Measurements from ENCODE around the gene POC1A. TPM values are rescaled to one million over a fixed set of nuclear protein-coding genes. Genes with fewer than 3 reads are reported as not detected.
A peak's percentile ranks its signal among the peaks of the same experiment; 100 is the strongest.

The POC1A gene
- total and polyA plus RNA-seq, 10 of the 15 experiments (the other 5 are each of a cell fraction or from before 2014, with no cell fraction given) = 8.5 to 49.8 (median 23.5) TPM

- ChIA-PET POLR2A (interaction anchor here (1.1 to 1.4 kb wide), 4 partner anchors 11 to 119 kb away, joined by 3 to 4 read pairs (median 4); partner anchors contain the start of gene DUSP7), RAD21 (ENCODE audit: unreplicated experiment) (interaction anchor here (0.7 to 7.2 kb wide), 10 partner anchors 22 to 182 kb away, joined by 3 to 125 read pairs (median 4); partner anchors contain the start of genes DUSP7, POC1A, RPL29 and RRP9), CTCF (interaction anchor here (0.8 to 8.2 kb wide), 31 partner anchors 9 to 590 kb away, joined by 3 to 200 read pairs (median 5); partner anchors contain the start of genes DUSP7, POC1A, RRP9 and TLR9), SMC1A (ENCODE audit: uncharacterized antibody, unreplicated experiment) (interaction anchor here (0.8 to 6.1 kb wide), 15 partner anchors 12 to 216 kb away, joined by 3 to 81 read pairs (median 5); partner anchors contain the start of genes DUSP7, PARP3, POC1A and RRP9)
- H3K9ac ChIP-seq (ENCODE audit: control insufficient read depth, insufficient read depth, low read length) = no peak overlapping the region
- H3K4me2 ChIP-seq (ENCODE audit: control insufficient read depth, insufficient read depth) = no peak overlapping the region
- H3K4me1 ChIP-seq (ENCODE audit: control insufficient read depth, insufficient read depth, low read length) = peaks cover 32% of the 10 kb centered on the region
- ATAC-seq (peak; percentile 91), FAIRE-seq (peak; percentile 54), DNase-seq (ENCODE audit: low read depth, low spot score) (no peak)
- WGBS (ENCODE audit: insufficient coverage, insufficient replicate concordance, low lambda C conversion rate, missing lambda C conversion rate) = 34% methylated on average over 10 of the region's 10 CpGs
- no peaks in the 10 kb centered on the region for H4K20me1 ChIP-seq (ENCODE audit: control insufficient read depth, insufficient read depth)
- no peak overlapping the region for H3K4me3 ChIP-seq
- H3K27ac ChIP-seq (ENCODE audit: control insufficient read depth, insufficient read depth) = 0 out of 2 replicates have a peak overlapping the region, but pooled peaks have one; percentile 13
- in situ Hi-C loops (cut with MboI) (no loop called here), intact Hi-C loops (cut with micrococcal nuclease; ENCODE audit: unreplicated experiment) (loop anchor here (1.0 kb wide), 2 partner anchors 70 to 122 kb away; no protein-coding TSS in a partner anchor)
- H3K9me3 ChIP-seq (replicated peaks; ENCODE audit: control insufficient read depth, insufficient read depth, low read length) = no peaks in the 10 kb centered on the region
- no peaks in the 10 kb centered on the region for H3K27me3 ChIP-seq (replicated peaks in 1 of 2; ENCODE audit: control insufficient read depth in 2 of 2, insufficient read depth in 2 of 2, low read length in 1 of 2)
- H3K79me2 ChIP-seq (ENCODE audit: control insufficient read depth, insufficient read depth, low read length) = no peaks in the 10 kb centered on the region
- BruUV-seq (replicated peaks) = no TSS peak
- H2AFZ ChIP-seq (ENCODE audit: control insufficient read depth, low read depth, low read length) = peak overlapping the region; percentile 33; the same call in 1 of the 2 replicates
- H3K36me3 ChIP-seq (ENCODE audit: control insufficient read depth in 2 of 2, insufficient read depth in 2 of 2, low read length in 1 of 2) = peaks cover 8 to 17% of the 10 kb centered on the region in 2 experiments
- TF ChIP-seq TAF1 (IDR thresholded peaks at IDR 0.05; ENCODE audit: borderline replicate concordance, low read depth, low read length) (0 out of 2 replicates have a peak, but pooled peaks have one; percentile 1), RAD21 (IDR thresholded peaks at IDR 0.05; ENCODE audit: insufficient read depth, low read depth, low read length) (peak; percentile 96), NBN (IDR thresholded peaks at IDR 0.05) (no peak), SMARCA5 (IDR thresholded peaks at IDR 0.05) (peak; percentile 54; the same call in 1 of the 2 replicates), SUZ12 (IDR thresholded peaks at IDR 0.05; ENCODE audit: unreplicated experiment) (no peak), WRNIP1 (IDR thresholded peaks at IDR 0.05; ENCODE audit: borderline replicate concordance, low read depth, low read length) (0 out of 2 replicates have a peak, but pooled peaks have one; percentile 79), IRF4 (IDR thresholded peaks at IDR 0.05; ENCODE audit: low read depth, low read length) (peak; percentile 66; the same call in 1 of the 2 replicates), POU2F2 (IDR thresholded peaks at IDR 0.05; ENCODE audit: borderline replicate concordance, low read depth, low read length) (peak; percentile 39; the same call in 1 of the 3 replicates), MAX (IDR thresholded peaks at IDR 0.05; ENCODE audit: low read depth, low read length) (0 out of 2 replicates have a peak, but pooled peaks have one; percentile 28), CREM (IDR thresholded peaks at IDR 0.05; ENCODE audit: low read depth) (no peak), BRCA1 (IDR thresholded peaks at IDR 0.05; ENCODE audit: low read depth, low read length) (0 out of 2 replicates have a peak, but pooled peaks have one; percentile 25), PAX5 (IDR thresholded peaks at IDR 0.05; ENCODE audit: borderline replicate concordance, low read depth, low read length) (peak; percentile 96), EED (IDR thresholded peaks at IDR 0.05; ENCODE audit: low read depth) (0 out of 2 replicates have a peak, but pooled peaks have one; percentile 43), TCF3 (IDR thresholded peaks at IDR 0.05; ENCODE audit: borderline replicate concordance, insufficient read depth, low read depth, low read length) (0 out of 2 replicates have a peak, but pooled peaks have one; percentile 34), CREB1 (IDR thresholded peaks at IDR 0.05; ENCODE audit: low read depth) (0 out of 2 replicates have a peak, but pooled peaks have one; percentile 34), SMC3 (IDR thresholded peaks at IDR 0.05; ENCODE audit: borderline replicate concordance, low read length) (peak; percentile 95), MEF2B (IDR thresholded peaks at IDR 0.05; ENCODE audit: partially characterized antibody, poor library complexity, severe bottlenecking) (no peak)
- TF ChIP-seq, protein P1, sequence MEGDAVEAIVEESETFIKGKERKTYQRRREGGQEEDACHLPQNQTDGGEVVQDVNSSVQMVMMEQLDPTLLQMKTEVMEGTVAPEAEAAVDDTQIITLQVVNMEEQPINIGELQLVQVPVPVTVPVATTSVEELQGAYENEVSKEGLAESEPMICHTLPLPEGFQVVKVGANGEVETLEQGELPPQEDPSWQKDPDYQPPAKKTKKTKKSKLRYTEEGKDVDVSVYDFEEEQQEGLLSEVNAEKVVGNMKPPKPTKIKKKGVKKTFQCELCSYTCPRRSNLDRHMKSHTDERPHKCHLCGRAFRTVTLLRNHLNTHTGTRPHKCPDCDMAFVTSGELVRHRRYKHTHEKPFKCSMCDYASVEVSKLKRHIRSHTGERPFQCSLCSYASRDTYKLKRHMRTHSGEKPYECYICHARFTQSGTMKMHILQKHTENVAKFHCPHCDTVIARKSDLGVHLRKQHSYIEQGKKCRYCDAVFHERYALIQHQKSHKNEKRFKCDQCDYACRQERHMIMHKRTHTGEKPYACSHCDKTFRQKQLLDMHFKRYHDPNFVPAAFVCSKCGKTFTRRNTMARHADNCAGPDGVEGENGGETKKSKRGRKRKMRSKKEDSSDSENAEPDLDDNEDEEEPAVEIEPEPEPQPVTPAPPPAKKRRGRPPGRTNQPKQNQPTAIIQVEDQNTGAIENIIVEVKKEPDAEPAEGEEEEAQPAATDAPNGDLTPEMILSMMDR (IDR thresholded peaks at IDR 0.05 in 2 of 3, conservative IDR thresholded peaks at IDR 0.05 in 1 of 3; ENCODE audit: control insufficient read depth in 2 of 3, extremely low read depth in 1 of 3, insufficient read depth in 1 of 3, low read depth in 3 of 3, low read length in 3 of 3) = peak; percentile 95 to 97 (median 97); a peak in 5 of 6 replicates
- TF ChIP-seq, protein P2, sequence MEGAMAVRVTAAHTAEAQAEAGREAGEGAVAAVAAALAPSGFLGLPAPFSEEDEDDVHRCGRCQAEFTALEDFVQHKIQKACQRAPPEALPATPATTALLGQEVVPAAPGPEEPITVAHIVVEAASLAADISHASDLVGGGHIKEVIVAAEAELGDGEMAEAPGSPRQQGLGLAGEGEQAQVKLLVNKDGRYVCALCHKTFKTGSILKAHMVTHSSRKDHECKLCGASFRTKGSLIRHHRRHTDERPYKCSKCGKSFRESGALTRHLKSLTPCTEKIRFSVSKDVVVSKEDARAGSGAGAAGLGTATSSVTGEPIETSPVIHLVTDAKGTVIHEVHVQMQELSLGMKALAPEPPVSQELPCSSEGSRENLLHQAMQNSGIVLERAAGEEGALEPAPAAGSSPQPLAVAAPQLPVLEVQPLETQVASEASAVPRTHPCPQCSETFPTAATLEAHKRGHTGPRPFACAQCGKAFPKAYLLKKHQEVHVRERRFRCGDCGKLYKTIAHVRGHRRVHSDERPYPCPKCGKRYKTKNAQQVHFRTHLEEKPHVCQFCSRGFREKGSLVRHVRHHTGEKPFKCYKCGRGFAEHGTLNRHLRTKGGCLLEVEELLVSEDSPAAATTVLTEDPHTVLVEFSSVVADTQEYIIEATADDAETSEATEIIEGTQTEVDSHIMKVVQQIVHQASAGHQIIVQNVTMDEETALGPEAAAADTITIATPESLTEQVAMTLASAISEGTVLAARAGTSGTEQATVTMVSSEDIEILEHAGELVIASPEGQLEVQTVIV (IDR thresholded peaks at IDR 0.05; ENCODE audit: borderline replicate concordance, partially characterized antibody) = no peak
These were observed 31.0 kb downstream of the POC1A start for GRCh38 chr3:52123106-52123725.

All from GM12878 (cell line).